ENCODE data around the gene SNURF. TPM values are rescaled to one million over a fixed set of nuclear protein-coding genes. Genes with fewer than 3 reads are reported as not detected.
"Not testable (repeated sequence)": the region's sequence is repeated elsewhere in the genome, so short reads cannot be mapped to it uniquely, and the experiment has no call there.

SNURF gene
- total RNA-seq, 1 experiment from 2014 or later = 26.0 TPM

DNA sequence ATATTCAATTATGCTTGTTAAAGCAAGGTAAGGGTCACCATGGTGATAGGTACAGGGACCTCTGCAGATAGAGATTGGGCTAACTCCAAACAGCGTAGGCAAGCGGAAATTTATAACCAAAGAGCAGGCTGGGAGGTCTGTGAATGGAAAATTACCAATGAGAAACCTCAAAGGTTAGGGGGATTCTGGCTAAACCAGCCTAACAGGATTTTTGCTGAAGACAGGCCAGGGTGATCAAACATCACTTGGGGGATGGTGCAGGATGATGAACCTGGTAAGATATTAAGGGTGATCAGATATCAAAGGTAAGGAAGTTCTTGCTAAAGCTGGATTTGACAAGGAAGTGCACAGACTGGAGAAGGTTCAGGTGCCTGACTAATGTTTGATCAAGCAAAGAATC lies 35.3 kb upstream of the SNURF start:
- no TSS peak for BruUV-seq (replicated peaks)
- ChIA-PET POLR2A (ENCODE audit: low non-redundant PET) (no interaction called here), CTCF (no interaction called here)
- H3K4me3 ChIP-seq (ENCODE audit: low read depth, low read length, poor library complexity, severe bottlenecking) = no peak overlapping the region
- H3K27me3 ChIP-seq (replicated peaks; ENCODE audit: insufficient read depth, low read depth, low read length, poor library complexity) = no peaks in the 10 kb centered on the region
- DNase-seq (ENCODE audit: low spot score) = no peak
- no peaks in the 10 kb centered on the region for H3K4me1 ChIP-seq (ENCODE audit: insufficient read depth, low read length, poor library complexity, severe bottlenecking)
- no peaks in the 10 kb centered on the region for H3K36me3 ChIP-seq (ENCODE audit: insufficient read depth, low read length, poor library complexity, severe bottlenecking)
- TF ChIP-seq EZH2 (IDR thresholded peaks at IDR 0.05; ENCODE audit: borderline replicate concordance, low read depth, low read length, poor library complexity, severe bottlenecking) = no peak
- TF ChIP-seq, protein P1, sequence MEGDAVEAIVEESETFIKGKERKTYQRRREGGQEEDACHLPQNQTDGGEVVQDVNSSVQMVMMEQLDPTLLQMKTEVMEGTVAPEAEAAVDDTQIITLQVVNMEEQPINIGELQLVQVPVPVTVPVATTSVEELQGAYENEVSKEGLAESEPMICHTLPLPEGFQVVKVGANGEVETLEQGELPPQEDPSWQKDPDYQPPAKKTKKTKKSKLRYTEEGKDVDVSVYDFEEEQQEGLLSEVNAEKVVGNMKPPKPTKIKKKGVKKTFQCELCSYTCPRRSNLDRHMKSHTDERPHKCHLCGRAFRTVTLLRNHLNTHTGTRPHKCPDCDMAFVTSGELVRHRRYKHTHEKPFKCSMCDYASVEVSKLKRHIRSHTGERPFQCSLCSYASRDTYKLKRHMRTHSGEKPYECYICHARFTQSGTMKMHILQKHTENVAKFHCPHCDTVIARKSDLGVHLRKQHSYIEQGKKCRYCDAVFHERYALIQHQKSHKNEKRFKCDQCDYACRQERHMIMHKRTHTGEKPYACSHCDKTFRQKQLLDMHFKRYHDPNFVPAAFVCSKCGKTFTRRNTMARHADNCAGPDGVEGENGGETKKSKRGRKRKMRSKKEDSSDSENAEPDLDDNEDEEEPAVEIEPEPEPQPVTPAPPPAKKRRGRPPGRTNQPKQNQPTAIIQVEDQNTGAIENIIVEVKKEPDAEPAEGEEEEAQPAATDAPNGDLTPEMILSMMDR (conservative IDR thresholded peaks at IDR 0.05; ENCODE audit: low read depth, low read length) = no peak
- H3K9me3 ChIP-seq (ENCODE audit: low read depth, low read length, poor library complexity, severe bottlenecking) = peaks cover 17% of the 10 kb centered on the region
- intact Hi-C loops (cut with micrococcal nuclease; ENCODE audit: unreplicated experiment) = no loop called here
- H3K27ac ChIP-seq (ENCODE audit: low read depth, low read length, poor library complexity, severe bottlenecking) = no peak overlapping the region

DNA sequence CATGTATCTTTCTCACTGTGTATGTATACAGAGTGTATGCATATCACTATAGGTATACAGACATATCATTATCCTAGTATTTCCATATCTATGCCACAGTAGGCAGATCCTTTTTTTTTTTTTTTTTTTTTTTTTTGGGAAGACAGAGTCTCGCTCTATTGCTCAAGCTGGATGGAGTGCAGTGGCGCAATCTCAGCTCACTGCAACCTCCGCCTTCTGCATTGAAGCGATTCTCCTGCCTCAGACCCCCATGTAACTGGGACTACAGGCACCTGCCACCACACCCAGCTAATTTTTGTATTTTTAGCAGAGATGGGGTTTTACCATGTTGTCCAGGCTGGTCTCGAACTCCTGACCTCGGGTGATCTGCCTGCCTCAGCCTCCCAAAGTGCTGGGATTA lies 32.0 kb upstream of the SNURF start:
- POLR2A ChIA-PET (ENCODE audit: low non-redundant PET); CTCF ChIA-PET; H3K4me3 ChIP-seq (ENCODE audit: low read depth, low read length, poor library complexity, severe bottlenecking); intact Hi-C loops (cut with micrococcal nuclease; ENCODE audit: unreplicated experiment); H3K27ac ChIP-seq (ENCODE audit: low read depth, low read length, poor library complexity, severe bottlenecking); H3K36me3 ChIP-seq (ENCODE audit: insufficient read depth, low read length, poor library complexity, severe bottlenecking); DNase-seq (ENCODE audit: low spot score); BruUV-seq (replicated peaks); H3K4me1 ChIP-seq (ENCODE audit: insufficient read depth, low read length, poor library complexity, severe bottlenecking); H3K27me3 ChIP-seq (replicated peaks; ENCODE audit: insufficient read depth, low read depth, low read length, poor library complexity): not testable (repeated sequence)
- H3K9me3 ChIP-seq (ENCODE audit: low read depth, low read length, poor library complexity, severe bottlenecking) = peaks cover 22% of the 10 kb centered on the region

DNA sequence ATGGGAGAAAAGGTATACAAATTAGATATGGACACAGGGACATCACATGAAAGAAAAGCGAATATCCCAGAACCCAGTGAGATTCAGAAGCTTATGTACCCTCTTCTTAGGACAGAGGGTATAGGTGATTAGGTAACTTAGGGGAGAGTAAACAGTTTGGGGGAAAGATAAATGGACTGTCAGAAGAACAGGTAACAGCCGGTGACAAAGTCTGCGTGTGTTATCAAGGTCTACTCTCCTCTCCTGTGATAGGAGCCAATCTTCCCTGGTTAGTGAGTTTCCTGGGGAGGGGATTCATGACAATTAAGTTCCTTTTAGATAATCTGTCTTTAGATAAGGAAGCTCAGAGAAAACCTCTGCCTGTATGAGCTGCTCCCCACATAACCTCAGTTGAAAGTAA lies 30.6 kb upstream of the SNURF start:
- intact Hi-C loops (cut with micrococcal nuclease; ENCODE audit: unreplicated experiment) = no loop called here
- ChIA-PET POLR2A (ENCODE audit: low non-redundant PET) (no interaction called here), CTCF (no interaction called here)
- no peak overlapping the region for H3K27ac ChIP-seq (ENCODE audit: low read depth, low read length, poor library complexity, severe bottlenecking)
- no peaks in the 10 kb centered on the region for H3K36me3 ChIP-seq (ENCODE audit: insufficient read depth, low read length, poor library complexity, severe bottlenecking)
- DNase-seq (ENCODE audit: low spot score) = no peak
- H3K4me1 ChIP-seq (ENCODE audit: insufficient read depth, low read length, poor library complexity, severe bottlenecking) = no peaks in the 10 kb centered on the region
- peaks cover 25% of the 10 kb centered on the region for H3K9me3 ChIP-seq (ENCODE audit: low read depth, low read length, poor library complexity, severe bottlenecking)
- TF ChIP-seq, protein P1 (conservative IDR thresholded peaks at IDR 0.05; ENCODE audit: low read depth, low read length) = no peak
- no peak for TF ChIP-seq EZH2 (IDR thresholded peaks at IDR 0.05; ENCODE audit: borderline replicate concordance, low read depth, low read length, poor library complexity, severe bottlenecking)
- BruUV-seq (replicated peaks) = no TSS peak
- H3K4me3 ChIP-seq (ENCODE audit: low read depth, low read length, poor library complexity, severe bottlenecking) = no peak overlapping the region
- no peaks in the 10 kb centered on the region for H3K27me3 ChIP-seq (replicated peaks; ENCODE audit: insufficient read depth, low read depth, low read length, poor library complexity)

DNA sequence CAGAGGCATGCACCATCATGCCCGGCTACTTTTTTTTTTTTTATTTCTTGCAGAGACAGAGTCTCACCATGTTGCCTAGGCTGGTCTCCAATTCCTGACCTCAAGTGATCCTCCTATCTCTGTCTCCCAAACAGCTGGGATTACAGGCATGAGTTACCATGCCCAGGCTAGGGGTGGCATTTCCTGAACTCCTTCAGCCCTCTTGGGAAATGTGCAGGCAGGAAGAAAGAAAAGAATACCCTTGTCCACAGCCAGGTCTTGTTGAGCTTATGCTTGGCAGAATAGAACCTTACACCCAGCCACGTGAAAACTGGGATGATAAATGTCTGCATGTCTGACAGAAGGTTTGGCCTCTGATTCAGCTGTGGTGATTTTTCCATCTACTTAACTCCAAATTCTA lies 30.2 kb upstream of the SNURF start:
- Histone ChIP-seq H3K4me3 (ENCODE audit: low read depth, low read length, poor library complexity, severe bottlenecking) (no peak overlapping the region), H3K4me1 (ENCODE audit: insufficient read depth, low read length, poor library complexity, severe bottlenecking) (no peaks in the 10 kb centered on the region), H3K27ac (ENCODE audit: low read depth, low read length, poor library complexity, severe bottlenecking) (no peak overlapping the region), H3K9me3 (ENCODE audit: low read depth, low read length, poor library complexity, severe bottlenecking) (peaks cover 25% of the 10 kb centered on the region), H3K36me3 (ENCODE audit: insufficient read depth, low read length, poor library complexity, severe bottlenecking) (no peaks in the 10 kb centered on the region), H3K27me3 (replicated peaks; ENCODE audit: insufficient read depth, low read depth, low read length, poor library complexity) (no peaks in the 10 kb centered on the region)
- ChIA-PET POLR2A (ENCODE audit: low non-redundant PET) (no interaction called here), CTCF (no interaction called here)
- no TSS peak for BruUV-seq (replicated peaks)
- no peak for DNase-seq (ENCODE audit: low spot score)
- TF ChIP-seq, protein P1 (conservative IDR thresholded peaks at IDR 0.05; ENCODE audit: low read depth, low read length) = no peak
- no peak for TF ChIP-seq EZH2 (IDR thresholded peaks at IDR 0.05; ENCODE audit: borderline replicate concordance, low read depth, low read length, poor library complexity, severe bottlenecking)
- intact Hi-C loops (cut with micrococcal nuclease; ENCODE audit: unreplicated experiment) = no loop called here

DNA sequence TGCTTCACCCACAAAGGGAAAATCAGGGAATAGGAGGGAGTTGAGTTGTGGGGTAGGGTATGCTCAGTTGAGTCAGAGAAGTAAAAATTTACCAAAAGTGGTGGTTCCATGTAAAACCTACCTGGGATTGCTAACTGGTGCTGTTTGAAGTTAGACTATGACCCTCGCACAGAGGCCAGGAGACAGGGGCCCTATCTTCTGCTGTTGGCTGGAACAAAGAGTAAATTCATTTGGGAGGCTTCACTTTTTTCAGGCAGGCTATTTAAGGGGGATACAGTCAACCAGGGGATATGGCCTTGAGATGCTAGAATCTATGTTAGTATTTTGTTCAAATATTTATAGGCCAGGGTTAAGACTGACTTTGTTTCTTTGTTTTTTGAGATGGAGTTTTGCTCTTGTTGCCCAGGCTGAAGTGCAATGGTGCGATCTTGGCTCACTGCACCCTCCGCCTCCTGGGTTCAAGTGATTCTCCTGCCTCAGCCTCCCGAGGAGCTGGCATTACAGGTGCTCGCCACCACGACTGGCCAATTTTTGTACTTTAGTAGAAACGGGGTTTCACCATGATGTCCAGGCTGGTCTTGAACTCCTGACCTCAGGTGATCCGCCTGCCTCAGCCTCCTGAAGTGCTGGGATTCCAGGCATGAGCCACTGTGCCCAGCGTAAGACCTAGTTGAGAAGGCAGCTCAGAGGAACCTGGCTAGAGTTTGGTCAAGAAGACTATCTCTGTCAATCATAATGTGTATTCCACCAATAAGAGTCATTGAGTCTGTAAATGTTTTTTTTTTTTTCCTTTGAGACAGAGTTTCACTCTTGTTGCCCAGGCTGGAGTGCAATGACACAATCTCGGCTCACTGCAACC lies 22.7 kb upstream of the SNURF start:
- CTCF ChIA-PET; POLR2A ChIA-PET (ENCODE audit: low non-redundant PET); H3K27ac ChIP-seq (ENCODE audit: low read depth, low read length, poor library complexity, severe bottlenecking); H3K27me3 ChIP-seq (replicated peaks; ENCODE audit: insufficient read depth, low read depth, low read length, poor library complexity); intact Hi-C loops (cut with micrococcal nuclease; ENCODE audit: unreplicated experiment); H3K4me3 ChIP-seq (ENCODE audit: low read depth, low read length, poor library complexity, severe bottlenecking); DNase-seq (ENCODE audit: low spot score); BruUV-seq (replicated peaks); H3K4me1 ChIP-seq (ENCODE audit: insufficient read depth, low read length, poor library complexity, severe bottlenecking); H3K36me3 ChIP-seq (ENCODE audit: insufficient read depth, low read length, poor library complexity, severe bottlenecking): not testable (repeated sequence)
- H3K9me3 ChIP-seq (ENCODE audit: low read depth, low read length, poor library complexity, severe bottlenecking) = peaks cover 28% of the 10 kb centered on the region

Data from A673 (cell line).